ENCODE results near the gene RPL10A. TPM values are rescaled to one million over a fixed set of nuclear protein-coding genes. Genes with fewer than 3 reads are reported as not detected.

Gene RPL10A
- total RNA-seq, 2 donors from 2014 or later, result 585 to 636 TPM

GRCh38 chr6:35454391-35455110, 13.7 kb upstream of the RPL10A start:
- DNase-seq (ENCODE audit: low spot score) (no peak), ATAC-seq (ENCODE audit: insufficient number of reproducible peaks, low FRiP score, low read depth) (no peak)
- peak overlapping the region; percentile 37 to 40 for H3K27ac ChIP-seq
- H3K4me1 ChIP-seq (ENCODE audit: control insufficient read depth in 1 of 2, low read depth in 2 of 2), result peaks cover 17 to 30% of the 10 kb centered on the region in 2 donors
- no peaks in the 10 kb centered on the region for H3K27me3 ChIP-seq (replicated peaks; ENCODE audit: insufficient read depth)
- peaks cover 3% of the 10 kb centered on the region for H3K36me3 ChIP-seq
- H3K4me3 ChIP-seq, result peak overlapping the region; percentile 19
- TF ChIP-seq, protein P1, sequence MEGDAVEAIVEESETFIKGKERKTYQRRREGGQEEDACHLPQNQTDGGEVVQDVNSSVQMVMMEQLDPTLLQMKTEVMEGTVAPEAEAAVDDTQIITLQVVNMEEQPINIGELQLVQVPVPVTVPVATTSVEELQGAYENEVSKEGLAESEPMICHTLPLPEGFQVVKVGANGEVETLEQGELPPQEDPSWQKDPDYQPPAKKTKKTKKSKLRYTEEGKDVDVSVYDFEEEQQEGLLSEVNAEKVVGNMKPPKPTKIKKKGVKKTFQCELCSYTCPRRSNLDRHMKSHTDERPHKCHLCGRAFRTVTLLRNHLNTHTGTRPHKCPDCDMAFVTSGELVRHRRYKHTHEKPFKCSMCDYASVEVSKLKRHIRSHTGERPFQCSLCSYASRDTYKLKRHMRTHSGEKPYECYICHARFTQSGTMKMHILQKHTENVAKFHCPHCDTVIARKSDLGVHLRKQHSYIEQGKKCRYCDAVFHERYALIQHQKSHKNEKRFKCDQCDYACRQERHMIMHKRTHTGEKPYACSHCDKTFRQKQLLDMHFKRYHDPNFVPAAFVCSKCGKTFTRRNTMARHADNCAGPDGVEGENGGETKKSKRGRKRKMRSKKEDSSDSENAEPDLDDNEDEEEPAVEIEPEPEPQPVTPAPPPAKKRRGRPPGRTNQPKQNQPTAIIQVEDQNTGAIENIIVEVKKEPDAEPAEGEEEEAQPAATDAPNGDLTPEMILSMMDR (IDR thresholded peaks at IDR 0.05), result no peak
- H3K9me3 ChIP-seq, result no peaks in the 10 kb centered on the region

DNA sequence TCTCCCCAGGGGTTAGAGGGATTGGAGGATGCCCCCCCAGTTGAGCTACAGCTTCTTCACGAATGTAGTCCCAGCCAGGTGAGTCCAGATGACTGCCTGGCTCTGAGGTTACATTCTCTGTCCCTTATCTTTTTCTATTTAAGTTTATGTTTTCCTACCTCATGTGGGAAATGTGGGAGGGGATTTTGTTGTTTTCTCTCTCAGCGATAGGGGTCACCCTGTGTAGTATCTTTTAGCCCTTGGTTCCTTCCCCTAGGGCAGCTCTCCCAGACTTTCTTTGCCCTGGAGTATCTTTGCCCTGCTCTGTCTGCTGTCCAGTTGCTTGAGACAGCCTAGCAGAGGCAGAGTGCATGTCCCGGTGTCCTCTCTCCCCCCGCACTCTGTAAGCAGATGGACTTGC, 10.3 kb upstream of the RPL10A start:
- Histone ChIP-seq H3K36me3 (peaks cover 3% of the 10 kb centered on the region), H3K4me1 (ENCODE audit: control insufficient read depth in 1 of 2, low read depth in 2 of 2) (peaks cover 11 to 22% of the 10 kb centered on the region in 2 donors), H3K27ac (no peak overlapping the region), H3K9me3 (no peaks in the 10 kb centered on the region), H3K27me3 (replicated peaks; ENCODE audit: insufficient read depth) (no peaks in the 10 kb centered on the region), H3K4me3 (no peak overlapping the region)
- TF ChIP-seq, protein P1 (IDR thresholded peaks at IDR 0.05), result no peak
- no peak for ATAC-seq (ENCODE audit: insufficient number of reproducible peaks, low FRiP score, low read depth)
- DNase-seq (ENCODE audit: low spot score), result no peak

DNA sequence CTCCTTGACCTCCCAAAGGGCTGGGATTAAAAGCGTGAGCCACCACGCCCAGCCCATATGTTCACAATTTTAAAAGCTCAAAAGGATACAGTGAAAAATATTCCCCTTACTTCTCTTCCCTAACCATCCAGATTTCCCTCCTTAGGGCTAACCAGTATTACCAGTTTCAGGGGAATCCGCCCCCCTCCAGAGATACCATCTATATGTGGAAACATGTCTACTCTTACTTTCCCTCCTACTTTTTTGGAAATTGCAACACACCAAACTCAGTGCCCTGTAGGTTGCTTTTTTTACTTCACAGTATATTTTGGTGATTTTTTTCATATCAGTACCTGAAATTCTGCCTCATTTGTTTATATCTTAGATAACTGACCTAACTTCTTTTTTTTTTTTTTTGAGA, 6.9 kb upstream of the RPL10A start:
- Histone ChIP-seq H3K4me3 (no peak overlapping the region), H3K4me1 (ENCODE audit: control insufficient read depth in 1 of 2, low read depth in 2 of 2) (no peaks in the 10 kb centered on the region), H3K9me3 (no peaks in the 10 kb centered on the region), H3K27me3 (replicated peaks; ENCODE audit: insufficient read depth) (no peaks in the 10 kb centered on the region), H3K36me3 (peaks cover 3% of the 10 kb centered on the region), H3K27ac (no peak overlapping the region)
- ATAC-seq (ENCODE audit: insufficient number of reproducible peaks, low FRiP score, low read depth) (no peak), DNase-seq (ENCODE audit: low spot score) (no peak)
- TF ChIP-seq, protein P1 (IDR thresholded peaks at IDR 0.05), result no peak

GRCh38 chr6:35463292-35463691, 4.9 kb upstream of the RPL10A start:
- Histone ChIP-seq H3K9me3 (no peaks in the 10 kb centered on the region), H3K27me3 (replicated peaks; ENCODE audit: insufficient read depth) (no peaks in the 10 kb centered on the region), H3K4me3 (no peak overlapping the region), H3K27ac (no peak overlapping the region), H3K36me3 (peaks cover 1% of the 10 kb centered on the region), H3K4me1 (ENCODE audit: control insufficient read depth in 1 of 2, low read depth in 2 of 2) (no peaks in the 10 kb centered on the region)
- TF ChIP-seq, protein P1 (IDR thresholded peaks at IDR 0.05), result no peak
- no peak for ATAC-seq (ENCODE audit: insufficient number of reproducible peaks, low FRiP score, low read depth)
- DNase-seq (ENCODE audit: low spot score), result no peak

- no peaks in the 10 kb centered on the region for H3K9me3 ChIP-seq
- TF ChIP-seq, protein P1 (IDR thresholded peaks at IDR 0.05), result no peak
- H3K27ac ChIP-seq, result no peak overlapping the region
- no peak overlapping the region for H3K4me3 ChIP-seq
- H3K27me3 ChIP-seq (replicated peaks; ENCODE audit: insufficient read depth), result no peaks in the 10 kb centered on the region
- ATAC-seq (ENCODE audit: insufficient number of reproducible peaks, low FRiP score, low read depth) (no peak), DNase-seq (ENCODE audit: low spot score) (no peak)
- H3K36me3 ChIP-seq, result no peaks in the 10 kb centered on the region
- peaks cover 0 to 17% of the 10 kb centered on the region in 2 donors for H3K4me1 ChIP-seq (ENCODE audit: control insufficient read depth in 1 of 2, low read depth in 2 of 2)
These were observed 2.6 kb upstream of the RPL10A start for GRCh38 chr6:35465646-35466045.

All from thoracic aorta (tissue), 2 donors.